HG02571 (cell line): ENCODE data around the gene POU4F1.
"Not testable (repeated sequence)": the region's sequence is repeated elsewhere in the genome, so short reads cannot be mapped to it uniquely, and the experiment has no call there.

Experiments
- ATAC-seq: cut with Tn5 transposase; IDR thresholded peaks from one replicate; pipeline ENCODE4 v1.9.1; 2021; ENCODE audit warnings: mild to moderate bottlenecking, moderate library complexity; ENCODE audit not compliant: unreplicated experiment

Gene POU4F1

GRCh38 chr13:78603240-78603957 lies at the start of gene POU4F1:
Gene POU4F1 (minus strand): TSS chr13:78603552. CDS start chr13:78603326, 226 bp downstream.
- peak; percentile 81 for ATAC-seq

DNA sequence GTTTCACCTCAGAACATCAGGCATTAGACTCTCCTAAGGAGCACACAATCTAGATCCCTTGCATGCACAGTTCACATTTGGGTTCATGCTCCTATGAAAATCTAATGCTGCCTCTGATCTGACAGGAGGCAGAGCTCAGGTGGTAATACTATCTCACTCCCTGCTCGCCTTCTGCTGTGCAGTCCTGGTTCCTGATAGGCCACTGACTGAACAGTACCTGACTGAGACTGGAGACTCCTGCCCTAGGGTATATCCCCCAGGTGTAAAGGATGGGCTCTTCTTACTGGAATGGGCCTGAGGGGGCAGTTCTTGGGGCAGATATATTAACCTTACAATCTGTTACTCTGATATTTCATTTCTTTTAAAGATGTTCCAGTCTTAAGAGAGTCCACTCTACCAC lies 49.3 kb upstream of the POU4F1 start:
- ATAC-seq: no peak

GRCh38 chr13:78650717-78651083 lies 47.3 kb upstream of the POU4F1 start:
- ATAC-seq: no peak

DNA sequence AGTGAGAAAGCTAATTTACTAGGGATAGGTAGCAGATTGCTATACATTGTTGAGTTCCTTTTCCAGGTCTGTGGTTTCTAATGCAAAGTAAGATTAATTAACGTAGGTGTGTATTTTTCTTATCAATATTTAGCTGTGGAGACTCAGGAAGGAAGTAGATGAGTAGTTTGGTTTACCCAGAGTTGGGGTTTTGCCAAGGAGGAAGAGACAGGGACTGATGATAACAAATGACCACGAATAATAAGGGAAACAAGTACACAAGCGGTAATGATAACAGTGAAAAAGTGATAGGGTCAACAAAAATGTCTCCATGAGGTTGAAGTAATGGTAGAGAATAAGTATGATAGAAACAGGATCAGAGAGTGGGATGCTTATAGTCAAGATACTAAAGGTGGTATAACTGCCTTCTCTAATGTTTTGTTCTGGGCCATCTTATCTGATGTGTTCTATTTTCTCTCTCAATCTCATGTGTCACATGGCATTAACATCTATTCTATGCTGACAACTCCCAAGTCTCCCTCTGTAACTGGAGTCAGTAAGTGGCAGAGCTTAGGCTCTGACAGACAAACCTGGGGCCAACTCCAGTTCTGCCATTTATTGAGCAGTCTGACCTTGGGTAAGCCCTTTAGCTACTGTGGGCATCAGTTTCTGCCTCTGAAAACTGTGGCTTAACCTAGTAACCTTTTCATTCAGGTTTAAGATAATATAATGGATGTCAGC lies 46.8 kb upstream of the POU4F1 start:
- no peak for ATAC-seq

DNA sequence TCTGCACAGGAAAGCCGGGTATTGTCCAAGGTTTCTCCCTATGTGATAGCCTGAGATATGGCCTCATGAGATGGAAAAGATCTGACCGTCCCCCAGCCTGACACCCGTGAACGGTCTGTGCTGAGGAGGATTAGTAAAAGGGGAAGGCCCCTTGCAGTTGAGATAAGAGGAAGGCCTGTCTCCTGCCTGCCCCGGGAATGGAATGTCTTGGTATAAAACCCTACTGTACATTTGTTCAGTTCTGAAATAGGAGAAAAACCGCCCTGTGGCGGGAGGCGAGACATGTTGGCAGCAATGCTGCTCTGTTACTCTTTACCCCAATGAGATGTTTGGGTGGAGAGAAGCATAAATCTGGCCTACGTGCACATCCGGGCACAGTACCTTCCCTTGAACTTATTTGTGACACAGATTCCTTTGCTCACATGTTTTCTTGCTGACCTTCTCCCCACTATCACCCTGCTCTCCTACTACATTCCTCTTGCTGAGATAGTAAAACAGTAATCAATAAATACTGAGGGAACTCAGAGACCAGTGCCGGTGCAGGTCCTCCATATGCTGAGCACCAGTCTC lies 43.8 kb upstream of the POU4F1 start:
- not testable (repeated sequence) for ATAC-seq

GRCh38 chr13:78638216-78638615 lies 34.9 kb upstream of the POU4F1 start:
- ATAC-seq: peak; percentile 78

DNA sequence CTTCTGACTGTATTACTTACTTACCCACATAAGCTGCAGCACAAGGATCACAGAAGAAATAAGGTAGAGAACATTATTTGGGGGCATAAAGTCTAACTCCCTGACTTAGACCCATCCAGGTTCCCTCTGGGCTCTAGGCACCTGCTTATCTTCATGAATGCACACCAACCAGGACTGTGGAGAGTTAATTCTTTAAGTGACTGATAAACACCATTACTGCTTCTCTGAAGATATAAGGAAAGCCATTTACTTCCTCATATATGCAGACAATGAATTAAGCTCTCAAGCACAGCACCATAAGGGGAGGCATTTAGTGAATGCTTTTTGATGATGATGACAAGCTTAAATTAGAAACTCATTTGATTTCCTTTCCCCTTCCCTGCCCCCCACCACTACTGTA lies 33.1 kb upstream of the POU4F1 start:
- no peak for ATAC-seq

DNA sequence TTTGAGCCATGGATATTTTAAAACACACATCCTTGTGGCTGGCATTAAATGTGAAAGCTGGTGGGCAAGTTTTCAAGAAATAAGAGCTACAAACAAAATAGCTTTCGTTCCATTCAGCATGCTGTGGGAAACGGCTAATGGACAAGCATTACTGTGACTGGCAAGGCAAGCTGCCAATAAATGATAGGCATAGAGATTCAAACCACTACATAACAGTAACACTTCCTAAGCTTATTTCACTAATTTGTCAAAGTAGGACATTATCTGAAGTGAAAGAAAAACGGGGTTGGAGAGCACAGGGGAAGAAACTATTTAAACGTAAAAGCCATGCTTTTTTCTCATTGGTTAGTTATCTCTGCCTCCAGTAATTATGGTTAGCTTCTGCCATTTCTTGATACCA lies 29.6 kb upstream of the POU4F1 start:
- ATAC-seq: no peak

DNA sequence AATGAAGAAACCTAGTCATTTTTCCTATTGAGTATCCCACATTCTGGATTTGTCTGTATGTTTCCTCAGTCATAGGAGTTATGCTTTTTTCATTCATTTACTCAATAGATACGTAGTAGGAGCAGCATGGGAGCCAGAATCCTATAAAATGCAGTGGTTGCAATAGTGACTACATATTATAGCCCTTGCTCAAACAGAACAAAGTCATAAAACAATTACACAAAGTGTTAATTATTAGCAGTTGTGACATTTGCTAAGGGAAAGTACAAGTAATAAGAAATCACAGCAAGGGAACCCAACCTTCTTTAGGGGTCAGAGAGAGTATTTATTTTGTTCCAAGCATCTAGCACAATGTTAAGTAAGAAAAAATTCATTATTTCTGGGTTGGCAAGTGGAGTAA lies 27.7 kb upstream of the POU4F1 start:
- ATAC-seq: no peak

DNA sequence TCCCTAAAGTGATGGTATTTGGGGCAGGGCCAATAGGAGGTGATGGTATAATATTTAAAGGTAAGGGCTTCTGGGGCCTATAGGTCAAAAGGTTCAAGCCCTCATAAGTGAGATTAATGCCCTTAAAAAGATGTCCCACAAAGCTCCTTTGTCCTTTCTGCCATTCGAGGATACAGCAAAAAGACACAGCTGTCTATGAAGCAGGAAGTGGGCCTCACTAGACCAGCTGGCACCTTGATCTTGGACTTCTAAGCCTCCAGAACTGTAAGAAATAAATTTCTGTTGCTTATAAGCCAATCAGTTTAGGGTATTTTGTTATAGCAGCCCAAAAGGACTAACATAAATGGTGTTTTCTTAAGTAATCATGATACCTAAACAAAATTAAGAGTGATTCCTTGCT lies 27.2 kb upstream of the POU4F1 start:
- no peak for ATAC-seq

DNA sequence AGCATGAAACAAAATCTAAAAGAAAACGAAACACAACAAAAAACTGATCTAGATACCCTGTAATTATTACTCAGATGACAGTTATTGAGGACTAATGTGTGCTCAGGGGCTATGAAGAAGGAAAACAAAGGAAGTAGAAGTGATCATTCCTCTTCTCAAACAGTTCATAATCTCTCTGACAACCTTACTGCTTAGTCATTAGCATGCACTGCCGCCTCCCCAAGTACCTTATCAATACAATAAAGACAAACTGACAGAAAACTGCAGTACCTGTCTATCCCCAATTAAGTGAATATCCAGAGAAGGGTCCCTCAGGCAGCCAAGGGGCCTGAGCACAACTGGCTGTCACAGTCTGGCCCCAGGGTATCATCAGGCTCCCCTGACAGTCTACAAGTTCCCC lies 22.0 kb upstream of the POU4F1 start:
- no peak for ATAC-seq

- ATAC-seq: no peak
Measured at GRCh38 chr13:78623132-78623531, 19.8 kb upstream of the POU4F1 start.

DNA sequence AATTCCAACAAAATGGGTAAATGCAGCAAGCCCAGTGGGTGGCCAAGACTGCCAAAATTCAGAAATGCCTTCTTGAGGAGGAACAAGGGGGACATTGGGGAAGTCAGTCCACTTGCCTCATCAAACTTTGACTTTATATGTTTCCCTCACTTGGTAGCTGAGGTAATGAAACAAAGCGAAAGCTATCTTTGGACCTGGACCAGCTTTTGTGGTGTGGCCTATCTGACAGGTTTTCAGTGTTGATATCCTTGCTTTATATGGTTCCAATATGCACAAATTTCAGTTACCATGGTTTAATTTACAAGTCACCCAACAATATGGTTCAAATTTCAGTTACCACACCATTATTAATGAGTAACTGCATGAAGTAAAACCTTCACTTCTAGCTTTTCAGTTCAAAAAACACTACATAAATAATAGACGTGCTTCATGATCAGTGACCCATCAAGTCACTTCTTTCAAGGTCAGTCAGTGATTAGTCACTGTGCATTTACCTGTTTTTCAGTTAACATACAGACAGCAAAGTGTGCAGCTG lies 17.7 kb upstream of the POU4F1 start:
- no peak for ATAC-seq

GRCh38 chr13:78618411-78618810 lies 15.1 kb upstream of the POU4F1 start:
- no peak for ATAC-seq

DNA sequence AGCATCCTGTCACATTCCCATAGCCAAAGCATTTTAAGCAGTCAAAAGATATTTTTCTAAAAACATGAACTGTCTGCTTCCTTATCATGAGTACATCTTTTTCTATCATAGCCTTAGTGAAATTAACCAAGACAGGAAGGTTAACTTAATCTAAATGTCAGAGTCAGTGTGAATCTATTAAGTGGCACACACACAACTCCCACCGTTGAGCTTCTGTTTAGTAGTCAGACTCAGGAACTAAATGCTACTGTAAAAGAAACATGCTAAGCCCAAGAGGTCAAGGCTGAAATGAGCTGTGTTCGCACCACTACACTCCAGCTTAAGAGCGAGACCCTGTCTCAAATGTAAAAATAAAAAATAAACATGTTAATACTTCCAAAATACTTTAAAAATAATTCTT lies 7.7 kb upstream of the POU4F1 start:
- ATAC-seq: no peak

DNA sequence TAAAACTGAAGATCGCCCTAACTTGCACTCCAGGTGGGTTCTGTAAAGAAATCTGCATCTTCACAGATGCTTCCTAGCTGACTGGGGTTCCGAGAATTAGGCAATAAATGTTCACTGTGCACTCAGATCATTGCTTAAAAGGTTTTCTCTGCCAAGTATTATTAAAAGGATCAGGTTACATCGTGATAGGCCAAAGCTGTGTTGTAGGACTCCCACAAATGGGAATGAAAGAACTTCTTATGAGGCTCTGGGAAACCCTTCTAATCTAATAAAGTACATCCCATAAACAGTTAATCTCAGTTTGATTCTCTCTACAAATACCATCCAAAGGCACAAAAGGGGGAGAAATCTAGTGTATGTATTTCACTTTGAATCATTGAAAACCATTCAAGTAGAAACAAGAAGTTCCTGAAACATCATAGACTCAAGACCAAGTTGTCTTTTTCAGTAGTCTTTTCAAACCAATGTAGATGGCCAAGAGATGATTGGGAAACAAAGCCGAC lies 7.1 kb upstream of the POU4F1 start:
- no peak for ATAC-seq

DNA sequence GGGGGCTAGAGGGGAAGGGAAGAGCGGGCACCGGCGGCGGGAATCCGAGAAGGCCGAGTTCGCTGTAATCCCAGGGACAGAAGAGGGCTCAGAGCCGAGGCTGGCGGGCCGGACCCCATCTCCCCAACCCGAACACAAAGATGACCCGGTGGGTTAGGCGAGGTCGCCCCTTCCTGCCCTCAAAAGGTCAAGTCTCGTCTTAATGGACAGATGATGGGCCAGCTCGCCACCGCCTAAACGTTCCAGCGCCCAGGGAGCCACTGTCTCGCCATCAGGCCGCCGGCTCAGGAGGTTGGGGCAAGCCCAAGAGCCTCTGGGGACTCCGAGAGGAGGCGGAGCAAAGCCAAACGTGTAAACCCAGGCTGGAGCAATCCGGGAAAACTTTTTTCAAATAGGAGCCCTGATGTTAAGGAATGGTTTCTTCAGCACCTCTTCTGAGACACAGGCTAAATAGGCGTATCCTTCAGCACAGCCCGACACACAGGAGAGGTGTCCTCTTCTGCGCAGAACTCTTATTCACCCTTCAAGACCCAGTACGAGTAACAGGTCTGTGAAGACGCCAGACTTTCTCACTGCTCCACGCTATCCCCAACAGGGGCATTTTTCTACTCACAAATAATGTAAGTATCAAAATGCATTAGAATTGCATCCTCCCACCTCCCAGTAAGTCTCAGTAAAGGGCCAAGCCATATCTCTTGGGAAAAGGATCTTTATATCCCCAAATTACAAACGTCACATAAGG lies 6.3 kb upstream of the POU4F1 start:
- ATAC-seq: no peak

GRCh38 chr13:78608688-78609463 lies 5.5 kb upstream of the POU4F1 start:
- no peak for ATAC-seq

GRCh38 chr13:78608252-78608687 lies 4.9 kb upstream of the POU4F1 start:
- ATAC-seq: no peak
